Testis (tissue), 3 donors: ENCODE data around the gene FGFR2. TPM values are rescaled to one million over a fixed set of nuclear protein-coding genes. Genes with fewer than 3 reads are reported as not detected.

ENCODE experiments used
- DNase-seq: peaks from one replicate; pipeline ENCODE4 v3.0.0-alpha.2; 2019
- H3K27ac ChIP-seq, 2 donors: fragments of 200-600 bp; sonication (generic); one replicate each; pipeline ENCODE4 v1.5.1; 2019
- H3K27me3 ChIP-seq: fragments of 200-600 bp; sonication (generic); one replicate; pipeline ENCODE4 v1.5.1; 2019
- H3K36me3 ChIP-seq: fragments of 200-600 bp; sonication (generic); one replicate; pipeline ENCODE4 v1.5.1; 2017; ENCODE audit warnings: low read depth; ENCODE audit errors: missing control alignments
- H3K4me1 ChIP-seq: fragments of 200-600 bp; sonication (generic); one replicate; pipeline ENCODE4 v1.5.1; 2019
- H3K4me3 ChIP-seq, 2 donors: fragments of 200-600 bp; sonication (generic); one replicate each; pipeline ENCODE4 v1.5.1; 2017 to 2019
- H3K9me3 ChIP-seq: fragments of 200-600 bp; sonication (generic); one replicate; pipeline ENCODE4 v1.5.1; 2017
- POLR2A ChIP-seq: fragments of 450-650 bp; IDR thresholded peaks from one replicate; pipeline ENCODE4 v1.6.1; 2017; ENCODE audit warnings: antibody characterized with exemption, mild to moderate bottlenecking, moderate library complexity
- WGBS, 2 donors: methylation state at CpG; one replicate each; pipeline ENCODE4 v1.1.5; 2018; 5-methylcytosine and 5-hydroxymethylcytosine counted together
- intact Hi-C: fragments of 100-400 bp; cut with DNase I; formaldehyde crosslinking; loops from one replicate; pipeline ENCODE4 v1.15.1; 2023; ENCODE audit warnings: low total_unique reads
- polyA plus RNA-seq: library from polyadenylated mRNA; stranded (reverse); fragments of 350-450 nt; fragmentation: Illumina TruSeq; extraction: RNeasy Lipid Tissue Mini Kit (QIAGEN cat#74804); gene quantifications from one replicate; pipeline ENCODE4 v1.2.3, GENCODE V29; 2014; ENCODE audit warnings: low read depth, low replicate concordance; ENCODE audit not compliant: insufficient read depth
- total RNA-seq, 2 donors: library from RNA; depleted of rRNA; stranded (reverse); fragments of >200 nt; gene quantifications; one replicate each; pipeline ENCODE4 v1.2.3, GENCODE V29; 2016
- TF ChIP-seq, protein P1 (sequence below), 3 experiments: fragments of 450-650 bp in 2 of 3; fragments of 200-600 bp in 1 of 3; sonication (generic) in 1 of 3; IDR thresholded peaks; one replicate each; pipeline ENCODE4 v1.5.1; 2016 to 2019; ENCODE audit warnings: antibody characterized with exemption in 3 of 3, mild to moderate bottlenecking in 2 of 3, moderate library complexity in 1 of 3

The FGFR2 gene
- total and polyA plus RNA-seq, 3 donors from 2014 or later = 23.2 to 28.9 (median 23.4) TPM

- 81 to 83% methylated on average over 11 of the region's 11 CpGs for WGBS, 2 donors
- TF ChIP-seq, protein P1, sequence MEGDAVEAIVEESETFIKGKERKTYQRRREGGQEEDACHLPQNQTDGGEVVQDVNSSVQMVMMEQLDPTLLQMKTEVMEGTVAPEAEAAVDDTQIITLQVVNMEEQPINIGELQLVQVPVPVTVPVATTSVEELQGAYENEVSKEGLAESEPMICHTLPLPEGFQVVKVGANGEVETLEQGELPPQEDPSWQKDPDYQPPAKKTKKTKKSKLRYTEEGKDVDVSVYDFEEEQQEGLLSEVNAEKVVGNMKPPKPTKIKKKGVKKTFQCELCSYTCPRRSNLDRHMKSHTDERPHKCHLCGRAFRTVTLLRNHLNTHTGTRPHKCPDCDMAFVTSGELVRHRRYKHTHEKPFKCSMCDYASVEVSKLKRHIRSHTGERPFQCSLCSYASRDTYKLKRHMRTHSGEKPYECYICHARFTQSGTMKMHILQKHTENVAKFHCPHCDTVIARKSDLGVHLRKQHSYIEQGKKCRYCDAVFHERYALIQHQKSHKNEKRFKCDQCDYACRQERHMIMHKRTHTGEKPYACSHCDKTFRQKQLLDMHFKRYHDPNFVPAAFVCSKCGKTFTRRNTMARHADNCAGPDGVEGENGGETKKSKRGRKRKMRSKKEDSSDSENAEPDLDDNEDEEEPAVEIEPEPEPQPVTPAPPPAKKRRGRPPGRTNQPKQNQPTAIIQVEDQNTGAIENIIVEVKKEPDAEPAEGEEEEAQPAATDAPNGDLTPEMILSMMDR (IDR thresholded peaks at IDR 0.05) = no peak
- TF ChIP-seq POLR2A = no peak
These were observed 9.2 kb upstream of the FGFR2 start for GRCh38 chr10:121607310-121608055.

GRCh38 chr10:121605708-121606107 is 7.5 kb upstream of the FGFR2 start:
- Histone ChIP-seq H3K4me3 (no peak overlapping the region), H3K36me3 (no peaks in the 10 kb centered on the region), H3K27me3 (no peaks in the 10 kb centered on the region), H3K27ac (no peak overlapping the region), H3K9me3 (no peaks in the 10 kb centered on the region), H3K4me1 (peaks cover 2% of the 10 kb centered on the region)
- intact Hi-C loops = loop anchor here (10.0 kb wide), 1 partner anchor 661 kb away; no protein-coding TSS in a partner anchor
- DNase-seq = no peak
- no peak for TF ChIP-seq POLR2A
- TF ChIP-seq, protein P1 (IDR thresholded peaks at IDR 0.05) = no peak

More at GRCh38 chr10:121607310-121608055, 9.2 kb upstream of the FGFR2 start:
- H3K4me1 ChIP-seq = peaks cover 2% of the 10 kb centered on the region
- H3K9me3 ChIP-seq = no peaks in the 10 kb centered on the region
- no peak for DNase-seq
- no peaks in the 10 kb centered on the region for H3K27me3 ChIP-seq
- H3K4me3 ChIP-seq = no peak overlapping the region
- no peak overlapping the region for H3K27ac ChIP-seq
- intact Hi-C loops = loop anchor here (10.0 kb wide), 1 partner anchor 663 kb away; no protein-coding TSS in a partner anchor
- no peaks in the 10 kb centered on the region for H3K36me3 ChIP-seq

- no peak for DNase-seq
- 90 to 96% methylated on average over 11 of the region's 11 CpGs for WGBS, 2 donors
- H3K27me3 ChIP-seq = no peaks in the 10 kb centered on the region
- no peak overlapping the region for H3K27ac ChIP-seq
- no peaks in the 10 kb centered on the region for H3K9me3 ChIP-seq
- TF ChIP-seq POLR2A = no peak
- TF ChIP-seq, protein P1 (IDR thresholded peaks at IDR 0.05) = no peak
- no peaks in the 10 kb centered on the region for H3K4me1 ChIP-seq
- H3K36me3 ChIP-seq = no peaks in the 10 kb centered on the region
- intact Hi-C loops = loop anchor here (10.0 kb wide), 1 partner anchor 657 kb away; no protein-coding TSS in a partner anchor
- no peak overlapping the region for H3K4me3 ChIP-seq
These were observed 3.2 kb upstream of the FGFR2 start for GRCh38 chr10:121601458-121601857.

- TF ChIP-seq, protein P1 (IDR thresholded peaks at IDR 0.05) = no peak
- TF ChIP-seq POLR2A = no peak
- H3K27me3 ChIP-seq = no peaks in the 10 kb centered on the region
- no peaks in the 10 kb centered on the region for H3K9me3 ChIP-seq
- H3K4me1 ChIP-seq = peaks cover 6% of the 10 kb centered on the region
- DNase-seq = no peak
- intact Hi-C loops = loop anchor here (10.0 kb wide), 1 partner anchor 656 kb away; no protein-coding TSS in a partner anchor
- no peaks in the 10 kb centered on the region for H3K36me3 ChIP-seq
- 78 to 82% methylated on average over 9 of the region's 9 CpGs for WGBS, 2 donors
- no peak overlapping the region for H3K27ac ChIP-seq
- H3K4me3 ChIP-seq = no peak overlapping the region
These were observed 2.4 kb upstream of the FGFR2 start for GRCh38 chr10:121600611-121601010.
